ENCODE data around the gene TENT4A. TPM values are rescaled to one million over a fixed set of nuclear protein-coding genes. Genes with fewer than 3 reads are reported as not detected.
A peak's percentile ranks its signal among the peaks of the same experiment; 100 is the strongest.

TENT4A gene
- total and polyA plus RNA-seq, 8 donors, result 3.5 to 37.4 (median 15.8) TPM

DNA sequence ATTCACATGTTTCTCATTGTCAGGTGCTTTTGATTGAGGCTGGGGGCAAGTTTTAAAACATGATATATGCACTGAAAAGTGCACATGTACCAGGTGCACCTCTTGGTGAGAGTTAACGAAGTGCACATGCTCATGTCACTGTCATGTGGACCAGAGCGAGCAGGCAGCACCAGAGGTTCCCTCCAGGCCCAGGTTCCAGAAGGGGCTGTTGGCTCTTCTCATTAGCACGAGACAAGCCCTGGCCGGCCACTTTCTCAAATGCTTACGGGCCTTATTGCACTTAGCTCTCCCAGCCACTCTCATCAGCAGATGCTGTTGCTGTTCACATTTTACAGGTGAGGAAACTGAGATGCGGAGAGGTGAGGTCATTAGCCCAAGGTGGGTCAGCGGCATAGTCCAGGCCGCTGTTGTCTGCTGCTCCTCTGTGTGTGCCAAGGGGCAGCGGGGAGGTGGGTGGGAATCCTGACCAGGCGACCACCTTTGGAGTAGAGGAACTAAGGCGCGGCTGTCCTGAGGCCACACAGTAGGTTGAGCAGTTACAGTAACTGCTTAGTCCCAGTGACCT, 27.4 kb downstream of the TENT4A start:
- no peak for DNase-seq
- peaks cover 33 to 79% (median 77%) of the 10 kb centered on the region in 4 donors for H3K36me3 ChIP-seq
- intact Hi-C loops (cut with DNase I; ENCODE audit: low total_unique reads), result loop anchor here (10.0 kb wide), 1 partner anchor 106 kb away; the partner anchor contains the start of genes NSUN2 and SRD5A1

DNA sequence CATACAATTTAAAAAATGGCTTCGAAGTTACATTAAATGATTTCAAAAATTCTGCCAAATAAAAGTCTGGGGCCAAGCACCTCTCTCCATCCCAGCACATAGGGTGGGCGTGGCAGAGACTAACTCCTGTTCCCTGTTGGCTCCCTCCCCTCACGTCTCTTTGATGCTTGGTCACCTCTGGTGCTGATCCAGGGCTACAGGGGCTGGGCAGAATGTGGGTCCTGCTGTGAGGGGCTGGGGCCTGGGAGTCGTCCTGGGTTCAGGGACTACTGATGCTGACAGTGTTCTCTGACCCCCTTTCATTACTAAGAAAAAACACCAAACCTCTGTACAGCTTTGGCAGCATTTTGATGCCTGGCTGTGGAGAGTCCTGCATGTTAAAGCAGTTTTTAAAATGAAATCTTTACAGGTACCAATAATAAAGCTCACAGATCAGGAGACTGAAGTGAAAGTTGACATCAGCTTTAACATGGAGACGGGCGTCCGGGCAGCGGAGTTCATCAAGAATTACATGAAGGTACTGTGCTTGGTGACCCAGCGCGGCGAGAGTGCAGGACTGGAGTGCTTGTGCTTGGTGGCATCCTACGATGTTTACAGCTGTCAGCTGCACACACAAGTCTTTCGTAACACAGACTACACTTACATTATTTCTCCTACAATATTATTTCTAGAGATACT, 29.0 kb downstream of the TENT4A start:
- TF ChIP-seq POLR2A (IDR thresholded peaks at IDR 0.05) (no peak), POLR2AphosphoS5 (IDR thresholded peaks at IDR 0.05) (no peak), EP300 (IDR thresholded peaks at IDR 0.05) (no peak), CTCF (IDR thresholded peaks at IDR 0.05) (no peak)
- no peak for DNase-seq
- intact Hi-C loops (cut with DNase I; ENCODE audit: low total_unique reads), result loop anchor here (10.0 kb wide), 1 partner anchor 107 kb away; the partner anchor contains the start of genes NSUN2 and SRD5A1
- H3K27me3 ChIP-seq, result no peaks in the 10 kb centered on the region
- H3K9me3 ChIP-seq, result no peaks in the 10 kb centered on the region
- H3K4me3 ChIP-seq, result no peak overlapping the region
- H3K27ac ChIP-seq, result no peak overlapping the region
- H3K4me1 ChIP-seq, result peaks cover 0 to 10% (median 2%) of the 10 kb centered on the region in 4 donors
- 88 to 94% (median 90%) methylated on average over 13 of the region's 13 CpGs for WGBS, 5 donors
- peaks cover 33 to 94% (median 86%) of the 10 kb centered on the region in 4 donors for H3K36me3 ChIP-seq

More for the DNA sequence above, 27.4 kb downstream of the TENT4A start:
- H3K4me1 ChIP-seq, result peaks cover 0 to 17% (median 2%) of the 10 kb centered on the region in 4 donors
- H3K27ac ChIP-seq, result no peak overlapping the region
- H3K27me3 ChIP-seq, result no peaks in the 10 kb centered on the region
- no peaks in the 10 kb centered on the region for H3K9me3 ChIP-seq
- 92 to 97% (median 93%) methylated on average over 12 of the region's 12 CpGs for WGBS, 5 donors
- no peak overlapping the region for H3K4me3 ChIP-seq
- TF ChIP-seq EP300 (IDR thresholded peaks at IDR 0.05) (no peak), POLR2A (IDR thresholded peaks at IDR 0.05) (no peak), CTCF (IDR thresholded peaks at IDR 0.05) (no peak), POLR2AphosphoS5 (IDR thresholded peaks at IDR 0.05) (no peak)

- Histone ChIP-seq H3K27ac (no peak overlapping the region), H3K36me3 (peaks cover 33 to 94% (median 85%) of the 10 kb centered on the region in 4 donors), H3K27me3 (no peaks in the 10 kb centered on the region), H3K4me1 (peaks cover 0 to 10% (median 2%) of the 10 kb centered on the region in 4 donors), H3K9me3 (no peaks in the 10 kb centered on the region), H3K4me3 (no peak overlapping the region)
- no peak for TF ChIP-seq EP300 (IDR thresholded peaks at IDR 0.05)
- TF ChIP-seq POLR2A (IDR thresholded peaks at IDR 0.05), result no peak
- TF ChIP-seq CTCF (IDR thresholded peaks at IDR 0.05), result no peak
- TF ChIP-seq POLR2AphosphoS5 (IDR thresholded peaks at IDR 0.05), result no peak
- intact Hi-C loops (cut with DNase I; ENCODE audit: low total_unique reads), result loop anchor here (10.0 kb wide), 1 partner anchor 108 kb away; the partner anchor contains the start of genes NSUN2 and SRD5A1
- no peak for DNase-seq
- WGBS, 5 donors, result 81 to 89% (median 83%) methylated on average over 10 of the region's 10 CpGs
These were observed 29.9 kb downstream of the TENT4A start for GRCh38 chr5:6743161-6743560.

- Histone ChIP-seq H3K4me3 (no peak overlapping the region), H3K4me1 (peaks cover 0 to 10% (median 2%) of the 10 kb centered on the region in 4 donors), H3K27me3 (no peaks in the 10 kb centered on the region), H3K9me3 (no peaks in the 10 kb centered on the region), H3K27ac (peak overlapping the region in 2 of 5 donors; percentile 8 to 26), H3K36me3 (peaks cover 28 to 94% (median 84%) of the 10 kb centered on the region in 4 donors)
- no peak for DNase-seq
- TF ChIP-seq POLR2AphosphoS5 (IDR thresholded peaks at IDR 0.05) (no peak), POLR2A (IDR thresholded peaks at IDR 0.05) (no peak), EP300 (IDR thresholded peaks at IDR 0.05) (no peak), CTCF (IDR thresholded peaks at IDR 0.05) (no peak)
- intact Hi-C loops (cut with DNase I; ENCODE audit: low total_unique reads), result loop anchor here (10.0 kb wide), 1 partner anchor 110 kb away; the partner anchor contains the start of genes NSUN2 and SRD5A1
- 70 to 81% (median 80%) methylated on average over 11 to 12 of the region's 12 CpGs for WGBS, 5 donors
These were observed 31.8 kb downstream of the TENT4A start for GRCh38 chr5:6744841-6745705.

Measured in stomach (tissue), 9 donors.